ENCODE measurements around the gene CHTF18. TPM values are rescaled to one million over a fixed set of nuclear protein-coding genes. Genes with fewer than 3 reads are reported as not detected.

The CHTF18 gene
- total RNA-seq, 1 donor from 2014 or later, result 42.4 TPM

DNA sequence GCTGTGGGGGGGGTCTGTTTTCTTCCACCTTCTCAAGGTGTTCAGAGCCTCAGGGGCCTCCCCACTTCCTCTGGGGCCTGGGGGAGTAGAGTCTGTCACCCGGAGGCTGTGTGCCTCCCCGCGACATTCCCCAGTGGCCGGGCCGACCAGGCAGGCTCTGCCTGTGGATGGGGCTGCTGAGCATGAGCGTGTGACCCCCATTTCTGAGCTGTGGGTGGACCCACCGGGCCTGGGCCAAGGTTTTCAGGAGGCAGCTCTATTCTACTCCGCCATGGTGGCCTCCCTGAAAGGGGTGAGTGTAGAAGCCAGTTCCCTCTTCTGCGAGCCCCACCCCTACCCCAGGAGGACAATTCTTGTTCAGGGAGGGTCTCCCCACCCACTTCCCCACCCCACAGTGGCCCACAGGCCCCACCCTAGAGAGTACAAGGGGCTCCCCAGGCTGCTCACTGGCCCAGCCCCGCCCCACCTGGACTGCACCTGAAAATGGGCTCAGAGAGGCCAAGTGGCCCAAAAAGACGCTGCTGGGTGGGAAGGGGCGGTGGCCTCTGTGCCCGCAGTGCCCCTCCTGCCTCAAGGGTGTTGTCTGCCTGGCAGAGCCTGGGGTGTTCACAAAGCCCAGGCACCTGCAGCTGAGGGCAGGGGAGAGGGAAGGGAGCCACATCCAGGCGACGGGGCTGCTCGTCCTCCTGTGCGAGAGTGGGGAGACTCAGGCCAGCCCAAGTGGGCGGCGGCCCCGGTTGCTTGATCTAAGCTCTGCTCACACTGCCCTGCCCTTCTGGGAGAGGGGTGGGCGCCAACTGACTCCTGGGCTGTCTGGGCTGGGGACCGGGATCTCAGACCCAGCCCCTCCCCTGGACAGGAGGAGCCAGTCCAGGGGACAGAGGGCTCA lies 26.6 kb upstream of the CHTF18 start:
- Mint-ChIP-seq H3K4me1 (no peaks in the 10 kb centered on the region), H3K27me3 (peaks cover 7% of the 10 kb centered on the region), H3K27ac (no peak overlapping the region), H3K9me3 (no peaks in the 10 kb centered on the region), H3K4me3 (no peak overlapping the region), H3K36me3 (ENCODE audit: low read depth) (no peaks in the 10 kb centered on the region)
- ATAC-seq (ENCODE audit: low read depth) (no peak), DNase-seq (no peak)
- intact Hi-C loops (cut with micrococcal nuclease), result no loop called here
- TF ChIP-seq, protein P1, sequence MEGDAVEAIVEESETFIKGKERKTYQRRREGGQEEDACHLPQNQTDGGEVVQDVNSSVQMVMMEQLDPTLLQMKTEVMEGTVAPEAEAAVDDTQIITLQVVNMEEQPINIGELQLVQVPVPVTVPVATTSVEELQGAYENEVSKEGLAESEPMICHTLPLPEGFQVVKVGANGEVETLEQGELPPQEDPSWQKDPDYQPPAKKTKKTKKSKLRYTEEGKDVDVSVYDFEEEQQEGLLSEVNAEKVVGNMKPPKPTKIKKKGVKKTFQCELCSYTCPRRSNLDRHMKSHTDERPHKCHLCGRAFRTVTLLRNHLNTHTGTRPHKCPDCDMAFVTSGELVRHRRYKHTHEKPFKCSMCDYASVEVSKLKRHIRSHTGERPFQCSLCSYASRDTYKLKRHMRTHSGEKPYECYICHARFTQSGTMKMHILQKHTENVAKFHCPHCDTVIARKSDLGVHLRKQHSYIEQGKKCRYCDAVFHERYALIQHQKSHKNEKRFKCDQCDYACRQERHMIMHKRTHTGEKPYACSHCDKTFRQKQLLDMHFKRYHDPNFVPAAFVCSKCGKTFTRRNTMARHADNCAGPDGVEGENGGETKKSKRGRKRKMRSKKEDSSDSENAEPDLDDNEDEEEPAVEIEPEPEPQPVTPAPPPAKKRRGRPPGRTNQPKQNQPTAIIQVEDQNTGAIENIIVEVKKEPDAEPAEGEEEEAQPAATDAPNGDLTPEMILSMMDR (IDR thresholded peaks at IDR 0.05), result no peak
- ChIA-PET CTCF (no interaction called here), POLR2A (no interaction called here)

DNA sequence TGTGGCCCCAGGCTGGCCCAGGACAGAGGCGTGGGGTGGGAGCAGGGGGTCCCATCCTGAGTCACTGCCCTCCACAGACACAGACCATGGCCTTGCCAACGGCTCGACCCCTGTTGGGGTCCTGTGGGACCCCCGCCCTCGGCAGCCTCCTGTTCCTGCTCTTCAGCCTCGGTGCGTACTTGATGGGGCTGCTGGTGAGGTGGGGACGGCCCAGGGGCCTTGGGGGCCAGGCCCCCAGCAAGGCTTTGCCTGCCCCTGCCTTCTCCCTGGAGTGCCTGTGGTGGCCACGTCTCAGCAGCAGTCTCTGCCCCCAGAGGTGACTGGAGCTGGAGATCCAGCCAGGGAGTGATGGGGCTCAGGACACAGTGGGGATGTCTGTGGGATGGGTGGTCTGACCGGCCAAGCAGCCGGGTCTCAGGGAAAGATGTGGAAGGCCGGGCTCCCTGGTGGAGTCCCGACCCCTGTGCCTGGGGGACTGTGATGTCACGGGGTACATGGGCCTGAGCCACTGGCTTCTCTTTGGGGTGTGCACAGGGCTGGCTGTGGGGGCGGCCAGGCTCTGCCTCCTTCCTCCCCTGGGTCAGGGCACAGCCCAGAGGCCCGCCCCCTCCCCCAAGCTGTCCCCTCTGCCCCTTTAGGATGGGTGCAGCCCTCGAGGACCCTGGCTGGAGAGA lies 25.7 kb upstream of the CHTF18 start:
- Mint-ChIP-seq H3K4me1 (no peaks in the 10 kb centered on the region), H3K4me3 (no peak overlapping the region), H3K27ac (no peak overlapping the region), H3K27me3 (peaks cover 4% of the 10 kb centered on the region), H3K9me3 (no peaks in the 10 kb centered on the region), H3K36me3 (ENCODE audit: low read depth) (no peaks in the 10 kb centered on the region)
- ATAC-seq (ENCODE audit: low read depth), result no peak
- TF ChIP-seq, protein P1 (IDR thresholded peaks at IDR 0.05), result no peak
- ChIA-PET POLR2A (no interaction called here), CTCF (no interaction called here)
- DNase-seq, result no peak
- intact Hi-C loops (cut with micrococcal nuclease), result no loop called here

DNA sequence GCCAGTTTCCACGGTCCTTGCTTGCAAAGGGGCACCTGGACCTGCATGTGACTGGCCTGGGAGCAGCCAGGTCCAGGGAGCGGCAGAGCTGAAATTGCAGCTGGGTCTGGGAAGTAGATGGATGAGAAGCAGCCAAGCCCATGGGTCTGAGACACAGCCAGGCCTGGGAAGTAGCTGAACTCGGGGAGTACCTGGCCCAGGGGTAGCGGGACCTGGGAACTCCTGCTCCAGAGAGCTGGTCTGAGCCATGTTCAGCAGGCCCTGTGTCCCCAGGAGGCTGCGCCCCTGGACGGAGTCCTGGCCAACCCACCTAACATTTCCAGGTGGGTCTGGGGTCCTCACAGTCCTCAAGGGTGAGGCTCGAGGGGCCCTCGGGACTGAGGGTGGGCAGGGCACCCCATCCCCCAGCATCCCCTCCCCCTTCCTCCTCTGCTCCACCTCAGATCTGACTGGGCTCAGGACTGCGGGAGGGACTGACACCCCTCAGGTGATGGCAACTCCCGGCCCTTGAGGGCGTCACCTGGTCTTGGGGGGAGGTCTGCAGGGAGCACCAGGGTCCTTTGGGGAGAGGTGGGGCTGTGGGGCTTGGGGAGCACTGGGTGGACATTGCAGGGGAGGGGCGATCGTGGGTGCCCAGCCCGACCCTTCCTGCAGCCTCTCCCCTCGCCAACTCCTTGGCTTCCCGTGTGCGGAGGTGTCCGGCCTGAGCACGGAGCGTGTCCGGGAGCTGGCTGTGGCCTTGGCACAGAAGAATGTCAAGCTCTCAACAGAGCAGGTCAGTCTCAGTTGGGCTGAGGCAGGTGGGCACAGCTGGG lies 24.8 kb upstream of the CHTF18 start:
- TF ChIP-seq, protein P1 (IDR thresholded peaks at IDR 0.05), result no peak
- Mint-ChIP-seq H3K36me3 (ENCODE audit: low read depth) (no peaks in the 10 kb centered on the region), H3K9me3 (no peaks in the 10 kb centered on the region), H3K27me3 (peaks cover 2% of the 10 kb centered on the region), H3K27ac (no peak overlapping the region), H3K4me3 (no peak overlapping the region), H3K4me1 (no peaks in the 10 kb centered on the region)
- ATAC-seq (ENCODE audit: low read depth) (no peak), DNase-seq (no peak)
- POLR2A ChIA-PET, result no interaction called here
- intact Hi-C loops (cut with micrococcal nuclease), result no loop called here
- CTCF ChIA-PET, result no interaction called here

DNA sequence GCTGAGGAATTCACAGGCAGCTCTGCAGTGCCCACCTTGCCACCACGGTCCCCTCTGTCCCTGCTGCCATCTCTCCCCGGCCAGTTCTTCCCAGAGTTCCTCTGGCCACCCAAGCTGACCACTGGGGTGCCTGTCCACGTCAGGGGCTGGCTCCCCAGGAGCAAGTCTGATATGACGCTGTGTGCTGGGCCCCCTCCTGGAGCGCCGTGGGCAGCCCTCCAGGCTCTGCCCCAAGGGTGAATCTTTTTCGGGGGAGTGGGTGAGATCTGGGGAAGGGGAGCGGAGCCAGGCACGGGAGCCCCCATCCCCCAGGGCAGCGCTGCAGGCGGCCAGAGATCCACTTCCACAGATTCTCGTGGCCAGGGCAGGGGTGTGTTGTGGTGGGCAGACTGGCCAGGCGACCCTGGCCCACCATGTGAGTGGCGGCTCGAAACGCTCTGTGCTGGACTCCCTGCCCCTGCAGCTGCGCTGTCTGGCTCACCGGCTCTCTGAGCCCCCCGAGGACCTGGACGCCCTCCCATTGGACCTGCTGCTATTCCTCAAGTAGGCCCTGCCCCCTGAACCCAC lies 24.2 kb upstream of the CHTF18 start:
- ATAC-seq (ENCODE audit: low read depth) (no peak), DNase-seq (no peak)
- intact Hi-C loops (cut with micrococcal nuclease), result no loop called here
- Mint-ChIP-seq H3K27me3 (peaks cover 2% of the 10 kb centered on the region), H3K4me1 (no peaks in the 10 kb centered on the region), H3K36me3 (ENCODE audit: low read depth) (no peaks in the 10 kb centered on the region), H3K9me3 (no peaks in the 10 kb centered on the region), H3K27ac (no peak overlapping the region), H3K4me3 (no peak overlapping the region)
- CTCF ChIA-PET, result no interaction called here
- POLR2A ChIA-PET, result no interaction called here
- TF ChIP-seq, protein P1 (IDR thresholded peaks at IDR 0.05), result no peak

Data from activated B cell treated with CpG ODN at 0.5 μM for 24 hours (primary cell).